Cardiac fibroblast (primary cell): ENCODE results near the gene KATNBL1.
A peak's percentile ranks its signal among the peaks of the same experiment; 100 is the strongest.

ENCODE experiments used
- DNase-seq, 2 donors: peaks; one replicate each; pipeline versions ENCODE4 v3.0.0 to v3.0.0-alpha.2; 2010; ENCODE audit warnings: low read depth in 2 of 2
- H3K4me3 ChIP-seq, 2 donors: replicated peaks in 1 of 2; 1 replicate in 1 of 2; 2 replicates in 1 of 2; pipeline ENCODE4 v1.5.1; 2011; ENCODE audit warnings: low read depth in 2 of 2, low read length in 2 of 2, mild to moderate bottlenecking in 2 of 2, moderate library complexity in 1 of 2
- TF ChIP-seq, protein P1 (sequence below): IDR thresholded peaks from one replicate; pipeline ENCODE4 v1.5.1; 2011; ENCODE audit warnings: low read depth, mild to moderate bottlenecking, low read length, inconsistent platforms

Gene KATNBL1

DNA sequence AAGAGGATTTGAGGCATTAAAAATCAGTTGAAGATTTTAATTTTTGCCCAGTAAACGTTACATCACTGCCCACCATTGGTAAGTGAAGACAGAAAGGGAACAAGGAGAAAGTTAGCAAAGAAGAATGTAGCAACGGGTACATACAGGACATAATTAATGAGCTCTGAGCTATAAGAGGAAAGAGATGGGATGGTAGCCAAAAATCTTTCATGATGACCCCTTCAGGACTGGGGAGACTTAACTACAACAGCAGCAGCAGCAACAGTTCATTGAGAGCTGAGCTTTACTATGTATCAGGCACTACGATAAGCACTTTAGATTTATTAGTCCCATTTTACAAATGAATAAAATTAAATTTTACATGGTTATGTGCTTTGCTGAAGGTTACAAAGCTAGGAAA is 33.3 kb upstream of the KATNBL1 start:
- peak in 1 of 2 donors; percentile 8 for DNase-seq

DNA sequence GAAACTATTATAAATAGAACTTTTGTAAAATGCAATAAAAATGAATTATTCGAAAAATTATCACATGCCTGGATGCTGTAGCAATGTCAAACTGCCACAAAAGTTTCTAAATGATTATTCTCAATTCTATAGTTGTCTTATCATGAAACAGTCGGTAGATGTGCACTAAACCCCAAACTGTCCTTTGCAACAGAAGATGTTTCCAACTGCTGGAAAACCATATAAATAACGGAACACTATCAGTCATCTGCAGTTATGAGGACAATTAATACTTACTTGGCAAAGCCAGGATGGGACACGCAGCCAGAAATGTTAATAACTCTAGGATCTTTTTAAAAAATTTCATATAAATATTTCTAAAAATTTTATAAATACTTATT is 32.4 kb upstream of the KATNBL1 start:
- TF ChIP-seq, protein P1, sequence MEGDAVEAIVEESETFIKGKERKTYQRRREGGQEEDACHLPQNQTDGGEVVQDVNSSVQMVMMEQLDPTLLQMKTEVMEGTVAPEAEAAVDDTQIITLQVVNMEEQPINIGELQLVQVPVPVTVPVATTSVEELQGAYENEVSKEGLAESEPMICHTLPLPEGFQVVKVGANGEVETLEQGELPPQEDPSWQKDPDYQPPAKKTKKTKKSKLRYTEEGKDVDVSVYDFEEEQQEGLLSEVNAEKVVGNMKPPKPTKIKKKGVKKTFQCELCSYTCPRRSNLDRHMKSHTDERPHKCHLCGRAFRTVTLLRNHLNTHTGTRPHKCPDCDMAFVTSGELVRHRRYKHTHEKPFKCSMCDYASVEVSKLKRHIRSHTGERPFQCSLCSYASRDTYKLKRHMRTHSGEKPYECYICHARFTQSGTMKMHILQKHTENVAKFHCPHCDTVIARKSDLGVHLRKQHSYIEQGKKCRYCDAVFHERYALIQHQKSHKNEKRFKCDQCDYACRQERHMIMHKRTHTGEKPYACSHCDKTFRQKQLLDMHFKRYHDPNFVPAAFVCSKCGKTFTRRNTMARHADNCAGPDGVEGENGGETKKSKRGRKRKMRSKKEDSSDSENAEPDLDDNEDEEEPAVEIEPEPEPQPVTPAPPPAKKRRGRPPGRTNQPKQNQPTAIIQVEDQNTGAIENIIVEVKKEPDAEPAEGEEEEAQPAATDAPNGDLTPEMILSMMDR: no peak
- H3K4me3 ChIP-seq: no peak overlapping the region
- no peak for DNase-seq

More for the DNA sequence above, 33.3 kb upstream of the KATNBL1 start:
- no peak overlapping the region for H3K4me3 ChIP-seq
- TF ChIP-seq, protein P1: no peak

DNA sequence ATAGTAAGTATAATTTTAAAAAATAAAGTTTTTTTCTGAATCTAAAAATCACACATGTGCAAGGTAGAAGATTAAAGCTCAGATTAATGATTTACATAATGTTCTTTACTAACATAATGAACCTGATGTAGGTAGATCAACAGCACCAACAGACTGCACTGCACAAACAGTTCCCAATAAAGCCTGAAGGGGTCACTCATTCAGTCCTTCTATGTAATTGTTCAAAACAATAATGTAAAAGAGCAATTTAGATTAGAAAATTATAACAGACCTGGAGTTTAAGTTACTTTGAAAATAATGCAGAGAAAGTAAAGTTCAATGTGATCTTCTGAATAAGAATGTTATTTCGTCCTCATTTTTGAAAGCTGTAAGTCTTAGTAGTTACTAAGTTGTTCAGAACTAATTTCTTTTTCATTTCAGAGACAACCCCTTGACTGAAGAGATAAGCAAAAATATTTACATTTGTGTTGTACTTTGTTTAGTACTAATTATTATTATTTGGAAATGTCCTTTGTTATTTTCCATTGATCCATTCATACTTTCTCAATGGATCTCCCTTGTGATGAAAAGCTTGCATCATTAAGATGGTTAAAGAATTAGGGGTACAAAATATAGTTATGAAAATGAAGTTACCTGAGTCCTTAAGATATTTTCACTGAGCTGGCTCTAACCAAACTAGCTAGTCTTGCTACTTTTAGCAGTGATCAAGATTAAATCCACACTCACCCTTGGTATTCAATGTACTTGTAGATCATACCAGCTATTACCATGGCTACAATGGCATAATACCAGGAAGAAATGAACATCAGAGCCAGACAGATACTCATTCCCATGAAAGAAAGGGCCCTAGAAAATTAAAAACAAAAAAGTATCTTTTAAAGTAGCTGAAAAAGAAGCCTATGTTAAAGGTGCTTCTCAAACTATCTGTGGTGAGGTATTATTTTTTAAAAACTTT is 31.8 kb upstream of the KATNBL1 start:
- peak; percentile 67 to 70 for DNase-seq
- TF ChIP-seq, protein P1: peak; percentile 85
- H3K4me3 ChIP-seq: no peak overlapping the region

DNA sequence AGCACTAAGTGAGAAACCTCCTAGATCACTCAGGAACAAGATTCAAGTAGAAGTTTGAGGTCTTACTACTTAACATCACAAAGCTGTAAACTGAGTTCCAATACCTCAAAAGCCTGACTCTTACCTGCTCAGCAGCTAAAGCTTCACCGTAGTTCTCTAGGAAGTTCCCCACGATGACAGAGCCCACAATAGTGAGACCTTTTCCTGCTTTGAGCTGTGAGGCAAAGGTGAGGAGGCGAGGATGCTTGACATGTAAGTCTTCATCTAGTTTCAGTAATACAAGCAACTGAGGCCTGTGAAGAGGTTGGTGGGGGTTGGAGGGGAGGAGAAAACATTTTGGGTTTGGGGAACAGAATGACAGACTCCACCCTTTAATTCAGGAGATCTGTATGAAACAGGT is 30.6 kb upstream of the KATNBL1 start:
- no peak overlapping the region for H3K4me3 ChIP-seq
- DNase-seq: no peak
- TF ChIP-seq, protein P1: no peak

DNA sequence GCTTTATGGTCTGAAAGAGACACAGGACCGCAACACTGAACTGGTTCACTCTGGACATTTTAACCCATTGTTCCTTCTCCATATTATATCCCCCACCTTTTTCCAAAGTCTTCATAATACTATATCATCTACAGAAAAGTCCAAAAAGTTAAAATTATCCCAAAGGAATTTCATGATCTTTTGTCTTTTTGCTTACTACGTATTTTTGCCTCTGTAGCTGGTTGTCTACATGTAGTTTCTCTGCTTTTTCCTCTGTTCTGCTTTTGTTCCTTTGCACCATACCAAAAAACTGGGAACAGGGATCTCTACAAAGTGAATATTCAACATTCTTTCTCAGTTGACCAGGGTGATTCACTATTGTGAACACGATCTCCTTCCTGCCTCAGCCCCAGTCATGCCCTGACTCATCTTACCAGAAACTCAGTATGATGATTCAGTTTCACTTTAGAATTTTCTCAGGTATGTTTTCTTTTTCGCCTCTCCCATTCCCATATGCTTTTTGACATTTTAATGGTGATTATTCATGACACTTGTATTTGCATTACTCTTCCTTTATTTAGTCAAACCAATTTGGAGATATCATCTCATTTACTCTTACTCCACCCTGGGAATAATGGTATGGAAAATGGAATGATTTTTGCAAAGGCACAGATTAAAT is 29.4 kb upstream of the KATNBL1 start:
- peak; percentile 69 to 92 for DNase-seq
- H3K4me3 ChIP-seq: peak overlapping the region in 1 of 2 donors; percentile 24
- TF ChIP-seq, protein P1: no peak

DNA sequence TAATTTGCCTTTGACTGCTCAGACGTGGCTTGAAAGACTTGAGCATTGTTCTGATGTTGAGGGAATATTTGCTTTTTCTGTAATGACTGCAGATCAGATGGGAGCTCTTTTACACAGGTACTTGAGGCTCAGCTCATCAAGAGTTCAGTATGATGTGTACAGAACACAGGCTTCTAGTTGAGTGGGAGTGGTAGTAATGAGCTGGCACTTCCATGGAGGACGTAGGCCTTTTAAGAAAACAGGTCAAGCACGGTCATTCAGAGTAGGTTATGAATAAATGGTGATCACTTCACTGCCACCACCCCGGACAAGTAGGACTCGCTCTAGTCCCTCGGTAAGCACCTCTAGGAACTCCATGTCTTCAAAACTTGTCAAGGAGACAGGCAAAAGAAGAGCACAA is 23.7 kb upstream of the KATNBL1 start:
- TF ChIP-seq, protein P1: no peak
- no peak for DNase-seq
- no peak overlapping the region for H3K4me3 ChIP-seq
